GM21526 (cell line): ENCODE data around the gene KCTD21.

ENCODE experiments used
- ATAC-seq: cut with Tn5 transposase; IDR thresholded peaks from one replicate; pipeline ENCODE4 v1.9.1; 2021; ENCODE audit warnings: moderate library complexity; ENCODE audit not compliant: unreplicated experiment, low FRiP score

The KCTD21 gene

GRCh38 chr11:78149646-78150045 is 38.8 kb downstream of the KCTD21 start:
- ATAC-seq, result no peak

- no peak for ATAC-seq
Observed at GRCh38 chr11:78147807-78148206, 40.6 kb downstream of the KCTD21 start.

GRCh38 chr11:78145511-78146025 is 42.9 kb downstream of the KCTD21 start:
- ATAC-seq, result no peak

DNA sequence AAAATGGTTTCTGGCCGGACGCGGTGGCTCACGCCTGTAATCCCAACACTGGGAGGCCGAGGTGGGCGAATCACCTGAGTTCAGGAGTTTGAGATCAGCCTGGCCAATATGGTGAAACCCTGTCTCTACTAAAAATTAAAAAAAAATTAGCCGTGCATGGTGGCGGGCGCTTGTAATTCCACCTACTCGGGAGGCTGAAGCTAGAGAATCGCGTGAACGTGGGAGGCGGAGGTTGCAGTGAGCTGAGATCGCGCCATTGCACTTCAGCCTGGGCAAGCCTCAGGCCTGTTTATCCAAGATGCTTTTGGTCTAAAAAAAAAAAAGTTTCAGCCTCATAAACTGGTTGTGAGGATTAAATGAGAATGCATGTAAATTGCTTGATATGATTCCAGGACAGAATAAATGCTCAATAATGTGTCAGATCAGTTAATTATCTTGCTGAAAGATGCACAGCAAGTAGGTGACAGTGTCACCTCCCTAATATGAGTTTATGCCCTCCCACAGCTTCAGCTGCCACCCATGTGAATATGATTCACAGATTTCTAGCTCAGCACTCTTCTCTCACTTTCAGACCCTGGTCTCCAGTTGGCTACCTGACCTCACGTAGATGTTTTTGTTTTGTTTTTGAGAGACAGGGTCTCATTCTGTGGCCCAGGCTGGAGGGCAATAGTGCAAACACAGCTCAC is 47.9 kb downstream of the KCTD21 start:
- no peak for ATAC-seq

GRCh38 chr11:78139422-78140391 is 48.7 kb downstream of the KCTD21 start, which contains the start of gene ALG8:
Gene ALG8, minus strand, starts transcription at chr11:78139626. Its CDS starts 38 bp downstream, at chr11:78139588.
- ATAC-seq, result peak; percentile 92

GRCh38 chr11:78138694-78139421 is 49.6 kb downstream of the KCTD21 start:
- ATAC-seq, result peak; percentile 19

DNA sequence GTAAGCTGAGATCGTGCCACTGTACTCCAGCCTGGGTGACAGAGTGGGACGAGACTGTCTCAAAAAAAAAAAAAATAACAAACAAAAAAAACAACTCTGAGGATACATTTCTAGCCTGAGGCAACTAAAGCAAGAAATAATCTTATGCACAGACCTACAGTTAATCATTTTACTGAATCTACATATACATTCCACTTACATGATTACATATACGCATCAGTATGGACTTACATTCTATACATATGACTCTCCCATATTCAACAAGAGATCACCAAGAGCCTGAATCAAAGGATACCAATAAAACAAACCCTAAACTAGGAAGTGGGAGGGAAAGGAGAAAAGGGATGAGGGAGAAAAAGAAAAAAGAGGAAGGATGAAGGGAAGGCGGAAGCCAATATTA is 50.1 kb downstream of the KCTD21 start:
- no peak for ATAC-seq

- ATAC-seq, result no peak
Observed at GRCh38 chr11:78132475-78132874, 56.0 kb downstream of the KCTD21 start.

DNA sequence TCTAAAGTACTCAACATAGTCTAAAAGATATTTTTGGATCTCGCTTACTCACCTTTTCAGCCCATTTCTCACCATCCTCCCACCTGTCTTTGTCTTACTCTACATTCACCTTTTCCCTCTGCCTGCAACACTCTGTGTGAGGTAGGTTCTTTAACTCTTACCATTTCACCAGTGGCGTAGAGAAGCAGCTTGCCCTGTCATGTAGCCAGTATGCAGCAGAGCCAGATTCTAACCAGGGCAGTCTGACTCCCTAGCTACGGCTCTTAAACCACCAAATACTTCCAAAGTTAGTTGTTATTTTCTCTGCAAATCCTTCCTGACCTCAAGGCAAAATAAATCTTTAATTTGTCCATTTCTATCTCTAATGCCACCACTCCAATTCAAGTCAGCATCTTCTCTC is 56.5 kb downstream of the KCTD21 start:
- no peak for ATAC-seq

- ATAC-seq, result no peak
Observed at GRCh38 chr11:78127403-78127802, 61.0 kb downstream of the KCTD21 start.
